Liver (tissue), 9 donors: Measurements from ENCODE around the gene CD300LB. TPM values are rescaled to one million over a fixed set of nuclear protein-coding genes. Genes with fewer than 3 reads are reported as not detected.

ENCODE experiments used
- DNase-seq: peaks from one replicate; pipeline ENCODE4 v3.0.0-alpha.2; 2017; ENCODE audit warnings: low spot score
- H3K27ac ChIP-seq, 2 donors: one replicate each; pipeline ENCODE4 v1.7.0; 2013; ENCODE audit warnings: inconsistent platforms in 2 of 2, low read length in 2 of 2, control low read depth in 1 of 2, low read depth in 1 of 2, mild to moderate bottlenecking in 1 of 2
- H3K27me3 ChIP-seq, 4 donors: one replicate each; pipeline versions ENCODE4 v1.6.1 to v1.7.0; 2013; ENCODE audit warnings: low read length in 3 of 4, inconsistent platforms in 1 of 4, mild to moderate bottlenecking in 1 of 4, moderate library complexity in 1 of 4; ENCODE audit not compliant: control insufficient read depth in 4 of 4, insufficient read depth in 4 of 4
- H3K36me3 ChIP-seq, 4 donors: one replicate each; pipeline versions ENCODE4 v1.6.1 to v1.7.0; 2013; ENCODE audit warnings: low read length in 3 of 4, mild to moderate bottlenecking in 3 of 4, low read depth in 1 of 4, moderate library complexity in 1 of 4; ENCODE audit not compliant: control insufficient read depth in 4 of 4, insufficient read depth in 3 of 4
- H3K4me1 ChIP-seq, 4 donors: one replicate each; pipeline versions ENCODE4 v1.6.1 to v1.7.0; 2013; ENCODE audit warnings: low read length in 3 of 4, mild to moderate bottlenecking in 3 of 4, moderate library complexity in 1 of 4; ENCODE audit not compliant: control insufficient read depth in 4 of 4, insufficient read depth in 4 of 4
- H3K4me3 ChIP-seq, 3 donors: one replicate each; pipeline versions ENCODE4 v1.6.1 to v1.7.0; 2013; ENCODE audit warnings: low read length in 3 of 3, control low read depth in 1 of 3, low read depth in 1 of 3, mild to moderate bottlenecking in 1 of 3
- H3K9ac ChIP-seq, 2 donors: one replicate each; pipeline ENCODE4 v1.7.0; 2013; ENCODE audit warnings: low read length in 2 of 2, mild to moderate bottlenecking in 2 of 2, moderate library complexity in 2 of 2, control low read depth in 1 of 2, low read depth in 1 of 2
- H3K9me3 ChIP-seq, 4 donors: one replicate each; pipeline versions ENCODE4 v1.6.1 to v1.7.0; 2013; ENCODE audit warnings: low read length in 3 of 4; ENCODE audit not compliant: control insufficient read depth in 4 of 4
- EGR1 ChIP-seq, 2 donors: IDR thresholded peaks; 2 replicates each; pipeline ENCODE4 v1.6.1; 2016 to 2018; ENCODE audit warnings: antibody characterized with exemption in 2 of 2, low read depth in 2 of 2
- FOXA1 ChIP-seq: IDR thresholded peaks from 2 replicates; pipeline ENCODE4 v1.6.1; 2016; ENCODE audit warnings: antibody characterized with exemption
- FOXA2 ChIP-seq: IDR thresholded peaks from 2 replicates; pipeline ENCODE4 v1.6.1; 2016; ENCODE audit warnings: antibody characterized with exemption
- GABPA ChIP-seq, 2 donors: IDR thresholded peaks in 1 of 2; conservative IDR thresholded peaks in 1 of 2; 2 replicates each; pipeline ENCODE4 v1.6.1; 2016; ENCODE audit warnings: antibody characterized with exemption in 2 of 2, mild to moderate bottlenecking in 1 of 2, moderate library complexity in 1 of 2
- HNF4A ChIP-seq, 2 donors: conservative IDR thresholded peaks; 2 replicates each; pipeline ENCODE4 v1.6.1; 2016; ENCODE audit warnings: antibody characterized with exemption in 2 of 2, mild to moderate bottlenecking in 2 of 2
- HNF4G ChIP-seq: IDR thresholded peaks from 2 replicates; pipeline ENCODE4 v1.6.1; 2016; ENCODE audit warnings: antibody characterized with exemption
- JUND ChIP-seq, 2 donors: IDR thresholded peaks; 2 replicates each; pipeline ENCODE4 v1.6.1; 2016; ENCODE audit warnings: antibody characterized with exemption in 2 of 2
- NR2F2 ChIP-seq: IDR thresholded peaks from 2 replicates; pipeline ENCODE4 v1.6.1; 2016; ENCODE audit warnings: antibody characterized with exemption
- RAD21 ChIP-seq, 2 donors: IDR thresholded peaks; 2 replicates each; pipeline ENCODE4 v1.6.1; 2016; ENCODE audit warnings: antibody characterized with exemption in 2 of 2, mild to moderate bottlenecking in 2 of 2
- RXRA ChIP-seq, 2 donors: IDR thresholded peaks; 2 replicates each; pipeline ENCODE4 v1.6.1; 2017 to 2018; ENCODE audit warnings: antibody characterized with exemption in 2 of 2, mild to moderate bottlenecking in 1 of 2
- SP1 ChIP-seq: IDR thresholded peaks from 2 replicates; pipeline ENCODE4 v1.6.1; 2018; ENCODE audit warnings: antibody characterized with exemption, mild to moderate bottlenecking
- TAF1 ChIP-seq: conservative IDR thresholded peaks from 2 replicates; pipeline ENCODE4 v1.6.1; 2016; ENCODE audit warnings: antibody characterized with exemption, mild to moderate bottlenecking
- YY1 ChIP-seq: IDR thresholded peaks from 2 replicates; pipeline ENCODE4 v1.6.1; 2016; ENCODE audit warnings: antibody characterized with exemption, mild to moderate bottlenecking
- WGBS: extraction: QIAGEN DNeasy Blood & Tissue Kit; methylation state at CpG from one replicate; pipeline ENCODE4 v1.1.7; 2013; 5-methylcytosine and 5-hydroxymethylcytosine counted together
- polyA plus RNA-seq, 2 donors: library from polyadenylated mRNA; stranded (reverse) in 1 of 2; unstranded in 1 of 2; fragments of 200-250 nt in 1 of 2; fragments of >200 nt in 1 of 2; fragmentation: Nextera tagmentation in 1 of 2; extraction: Ambion mirVana in 1 of 2; gene quantifications; one replicate each; pipeline versions ENCODE4 v1.2.1 to v1.2.3, GENCODE V29; 2013 to 2015
- total RNA-seq, 2 donors: library from RNA; depleted of rRNA; stranded (reverse); fragments of >200 nt; gene quantifications; one replicate each; pipeline ENCODE4 v1.2.3, GENCODE V29; 2014
- TF ChIP-seq, protein P1 (sequence below): IDR thresholded peaks from 2 replicates; pipeline ENCODE4 v1.6.1; 2016; ENCODE audit warnings: antibody characterized with exemption
- TF ChIP-seq, protein P2 (sequence below): IDR thresholded peaks from 2 replicates; pipeline ENCODE4 v1.6.1; 2016; ENCODE audit warnings: antibody characterized with exemption
- TF ChIP-seq, protein P3 (sequence below): fragments of 150-350 bp; IDR thresholded peaks from 2 replicates; pipeline ENCODE4 v1.5.1; 2017; ENCODE audit warnings: improper control_type of control experiment, low read depth, low read length; ENCODE audit not compliant: missing input control
- TF ChIP-seq, protein P4 (sequence below): IDR thresholded peaks from 2 replicates; pipeline ENCODE4 v1.6.1; 2016; ENCODE audit warnings: antibody characterized with exemption
- TF ChIP-seq, protein P5 (sequence below): IDR thresholded peaks from 2 replicates; pipeline ENCODE4 v1.6.1; 2016; ENCODE audit warnings: antibody characterized with exemption, mild to moderate bottlenecking
- donor health status: healthy.
- donor health status: healthy.
- donor health status: healthy.
- donor health status: healthy.
- donor health status: healthy.

The CD300LB gene
- total and polyA plus RNA-seq, 4 donors: 0.08 to 0.33 (median 0.09) TPM; not detected in 1

DNA sequence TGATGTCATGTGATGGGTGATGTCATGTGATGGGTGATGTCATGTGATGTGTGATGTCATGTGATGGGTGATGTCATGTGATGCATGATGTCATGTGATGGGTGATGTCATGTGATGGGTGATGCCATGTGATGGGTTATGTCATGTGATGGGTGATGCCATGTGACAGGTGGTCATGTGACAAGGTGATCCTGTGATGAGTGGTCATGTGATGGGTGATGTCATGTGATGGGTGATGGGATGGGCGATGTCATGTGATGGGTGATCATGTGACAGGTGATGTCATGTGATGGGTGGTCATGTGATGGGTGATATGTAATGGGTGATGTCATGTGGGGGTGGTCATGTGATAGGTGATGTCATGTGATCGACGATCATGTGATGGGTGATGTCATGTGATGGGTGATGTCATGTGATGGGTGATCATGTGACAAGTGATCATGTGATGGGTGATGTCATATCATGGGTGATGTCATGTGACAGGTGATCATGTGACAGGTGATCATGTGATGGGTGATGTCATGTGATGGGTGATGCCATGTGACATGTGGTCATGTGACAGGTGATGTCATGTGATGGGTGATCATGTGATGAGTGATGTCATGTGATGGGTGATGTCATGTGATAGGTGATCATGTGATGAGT, 17.2 kb downstream of the CD300LB start:
- Histone ChIP-seq H3K27ac (no peak overlapping the region), H3K27me3 (no peaks in the 10 kb centered on the region), H3K36me3 (no peaks in the 10 kb centered on the region), H3K9ac (no peak overlapping the region), H3K9me3 (no peaks in the 10 kb centered on the region), H3K4me1 (no peaks in the 10 kb centered on the region), H3K4me3 (no peak overlapping the region)
- 92% methylated on average over 3 of the region's 3 CpGs for WGBS
- DNase-seq: no peak
- TF ChIP-seq EGR1 (IDR thresholded peaks at IDR 0.05; ENCODE audit: low read depth in 2 of 2) (no peak), JUND (IDR thresholded peaks at IDR 0.05) (peak in 1 of 2 donors; percentile 74)

DNA sequence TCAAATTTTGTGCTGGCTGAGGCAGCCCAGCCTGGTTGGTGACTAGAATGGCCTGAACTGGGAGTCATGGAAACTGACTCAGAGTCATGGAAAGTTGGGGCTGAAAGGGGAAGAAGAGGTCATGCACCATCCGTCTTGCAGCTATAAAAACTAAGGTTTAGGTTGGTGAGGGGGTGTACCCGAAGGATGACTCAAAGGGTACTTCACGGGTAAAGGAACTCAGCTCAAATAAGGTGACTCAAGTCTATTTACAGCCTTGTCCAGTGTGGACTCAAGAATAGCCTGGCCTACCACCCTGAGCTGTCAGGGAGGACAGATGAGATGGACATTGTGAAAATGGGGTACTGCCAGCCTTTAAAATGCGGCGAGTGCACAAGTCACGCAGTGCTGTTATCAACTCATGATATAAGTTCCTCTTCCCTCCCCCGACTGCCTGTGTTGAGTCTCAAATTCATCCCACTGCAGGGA, 18.6 kb downstream of the CD300LB start:
- no peak for DNase-seq
- H3K27ac ChIP-seq: no peak overlapping the region

More for the DNA sequence above, 18.6 kb downstream of the CD300LB start:
- H3K9me3 ChIP-seq: no peaks in the 10 kb centered on the region
- no peaks in the 10 kb centered on the region for H3K27me3 ChIP-seq
- TF ChIP-seq EGR1 (IDR thresholded peaks at IDR 0.05; ENCODE audit: low read depth in 2 of 2) (no peak), RXRA (IDR thresholded peaks at IDR 0.05) (no peak), HNF4A (conservative IDR thresholded peaks at IDR 0.05) (no peak), FOXA1 (no peak), GABPA (IDR thresholded peaks at IDR 0.05 in 1 of 2, conservative IDR thresholded peaks at IDR 0.05 in 1 of 2) (no peak), JUND (IDR thresholded peaks at IDR 0.05) (no peak), SP1 (no peak), TAF1 (no peak), FOXA2 (no peak), RAD21 (IDR thresholded peaks at IDR 0.05) (no peak), YY1 (no peak), HNF4G (no peak), NR2F2 (no peak)
- TF ChIP-seq, protein P1, sequence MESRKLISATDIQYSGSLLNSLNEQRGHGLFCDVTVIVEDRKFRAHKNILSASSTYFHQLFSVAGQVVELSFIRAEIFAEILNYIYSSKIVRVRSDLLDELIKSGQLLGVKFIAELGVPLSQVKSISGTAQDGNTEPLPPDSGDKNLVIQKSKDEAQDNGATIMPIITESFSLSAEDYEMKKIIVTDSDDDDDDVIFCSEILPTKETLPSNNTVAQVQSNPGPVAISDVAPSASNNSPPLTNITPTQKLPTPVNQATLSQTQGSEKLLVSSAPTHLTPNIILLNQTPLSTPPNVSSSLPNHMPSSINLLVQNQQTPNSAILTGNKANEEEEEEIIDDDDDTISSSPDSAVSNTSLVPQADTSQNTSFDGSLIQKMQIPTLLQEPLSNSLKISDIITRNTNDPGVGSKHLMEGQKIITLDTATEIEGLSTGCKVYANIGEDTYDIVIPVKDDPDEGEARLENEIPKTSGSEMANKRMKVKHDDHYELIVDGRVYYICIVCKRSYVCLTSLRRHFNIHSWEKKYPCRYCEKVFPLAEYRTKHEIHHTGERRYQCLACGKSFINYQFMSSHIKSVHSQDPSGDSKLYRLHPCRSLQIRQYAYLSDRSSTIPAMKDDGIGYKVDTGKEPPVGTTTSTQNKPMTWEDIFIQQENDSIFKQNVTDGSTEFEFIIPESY: no peak
- TF ChIP-seq, protein P2, sequence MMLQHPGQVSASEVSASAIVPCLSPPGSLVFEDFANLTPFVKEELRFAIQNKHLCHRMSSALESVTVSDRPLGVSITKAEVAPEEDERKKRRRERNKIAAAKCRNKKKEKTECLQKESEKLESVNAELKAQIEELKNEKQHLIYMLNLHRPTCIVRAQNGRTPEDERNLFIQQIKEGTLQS: no peak
- TF ChIP-seq, protein P3, sequence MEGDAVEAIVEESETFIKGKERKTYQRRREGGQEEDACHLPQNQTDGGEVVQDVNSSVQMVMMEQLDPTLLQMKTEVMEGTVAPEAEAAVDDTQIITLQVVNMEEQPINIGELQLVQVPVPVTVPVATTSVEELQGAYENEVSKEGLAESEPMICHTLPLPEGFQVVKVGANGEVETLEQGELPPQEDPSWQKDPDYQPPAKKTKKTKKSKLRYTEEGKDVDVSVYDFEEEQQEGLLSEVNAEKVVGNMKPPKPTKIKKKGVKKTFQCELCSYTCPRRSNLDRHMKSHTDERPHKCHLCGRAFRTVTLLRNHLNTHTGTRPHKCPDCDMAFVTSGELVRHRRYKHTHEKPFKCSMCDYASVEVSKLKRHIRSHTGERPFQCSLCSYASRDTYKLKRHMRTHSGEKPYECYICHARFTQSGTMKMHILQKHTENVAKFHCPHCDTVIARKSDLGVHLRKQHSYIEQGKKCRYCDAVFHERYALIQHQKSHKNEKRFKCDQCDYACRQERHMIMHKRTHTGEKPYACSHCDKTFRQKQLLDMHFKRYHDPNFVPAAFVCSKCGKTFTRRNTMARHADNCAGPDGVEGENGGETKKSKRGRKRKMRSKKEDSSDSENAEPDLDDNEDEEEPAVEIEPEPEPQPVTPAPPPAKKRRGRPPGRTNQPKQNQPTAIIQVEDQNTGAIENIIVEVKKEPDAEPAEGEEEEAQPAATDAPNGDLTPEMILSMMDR: no peak
- TF ChIP-seq, protein P4, sequence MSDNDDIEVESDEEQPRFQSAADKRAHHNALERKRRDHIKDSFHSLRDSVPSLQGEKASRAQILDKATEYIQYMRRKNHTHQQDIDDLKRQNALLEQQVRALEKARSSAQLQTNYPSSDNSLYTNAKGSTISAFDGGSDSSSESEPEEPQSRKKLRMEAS: no peak
- TF ChIP-seq, protein P5, sequence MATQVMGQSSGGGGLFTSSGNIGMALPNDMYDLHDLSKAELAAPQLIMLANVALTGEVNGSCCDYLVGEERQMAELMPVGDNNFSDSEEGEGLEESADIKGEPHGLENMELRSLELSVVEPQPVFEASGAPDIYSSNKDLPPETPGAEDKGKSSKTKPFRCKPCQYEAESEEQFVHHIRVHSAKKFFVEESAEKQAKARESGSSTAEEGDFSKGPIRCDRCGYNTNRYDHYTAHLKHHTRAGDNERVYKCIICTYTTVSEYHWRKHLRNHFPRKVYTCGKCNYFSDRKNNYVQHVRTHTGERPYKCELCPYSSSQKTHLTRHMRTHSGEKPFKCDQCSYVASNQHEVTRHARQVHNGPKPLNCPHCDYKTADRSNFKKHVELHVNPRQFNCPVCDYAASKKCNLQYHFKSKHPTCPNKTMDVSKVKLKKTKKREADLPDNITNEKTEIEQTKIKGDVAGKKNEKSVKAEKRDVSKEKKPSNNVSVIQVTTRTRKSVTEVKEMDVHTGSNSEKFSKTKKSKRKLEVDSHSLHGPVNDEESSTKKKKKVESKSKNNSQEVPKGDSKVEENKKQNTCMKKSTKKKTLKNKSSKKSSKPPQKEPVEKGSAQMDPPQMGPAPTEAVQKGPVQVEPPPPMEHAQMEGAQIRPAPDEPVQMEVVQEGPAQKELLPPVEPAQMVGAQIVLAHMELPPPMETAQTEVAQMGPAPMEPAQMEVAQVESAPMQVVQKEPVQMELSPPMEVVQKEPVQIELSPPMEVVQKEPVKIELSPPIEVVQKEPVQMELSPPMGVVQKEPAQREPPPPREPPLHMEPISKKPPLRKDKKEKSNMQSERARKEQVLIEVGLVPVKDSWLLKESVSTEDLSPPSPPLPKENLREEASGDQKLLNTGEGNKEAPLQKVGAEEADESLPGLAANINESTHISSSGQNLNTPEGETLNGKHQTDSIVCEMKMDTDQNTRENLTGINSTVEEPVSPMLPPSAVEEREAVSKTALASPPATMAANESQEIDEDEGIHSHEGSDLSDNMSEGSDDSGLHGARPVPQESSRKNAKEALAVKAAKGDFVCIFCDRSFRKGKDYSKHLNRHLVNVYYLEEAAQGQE: no peak
- no peaks in the 10 kb centered on the region for H3K4me1 ChIP-seq
- H3K9ac ChIP-seq: no peak overlapping the region
- no peaks in the 10 kb centered on the region for H3K36me3 ChIP-seq
- no peak overlapping the region for H3K4me3 ChIP-seq
- 81% methylated on average over 7 of the region's 7 CpGs for WGBS
